GM19438 (cell line): ENCODE data around the gene C1QTNF7.

Source experiments
- ATAC-seq: cut with Tn5 transposase; IDR thresholded peaks from one replicate; pipeline ENCODE4 v1.9.1; 2021; ENCODE audit warnings: low read depth; ENCODE audit not compliant: unreplicated experiment

The C1QTNF7 gene

DNA sequence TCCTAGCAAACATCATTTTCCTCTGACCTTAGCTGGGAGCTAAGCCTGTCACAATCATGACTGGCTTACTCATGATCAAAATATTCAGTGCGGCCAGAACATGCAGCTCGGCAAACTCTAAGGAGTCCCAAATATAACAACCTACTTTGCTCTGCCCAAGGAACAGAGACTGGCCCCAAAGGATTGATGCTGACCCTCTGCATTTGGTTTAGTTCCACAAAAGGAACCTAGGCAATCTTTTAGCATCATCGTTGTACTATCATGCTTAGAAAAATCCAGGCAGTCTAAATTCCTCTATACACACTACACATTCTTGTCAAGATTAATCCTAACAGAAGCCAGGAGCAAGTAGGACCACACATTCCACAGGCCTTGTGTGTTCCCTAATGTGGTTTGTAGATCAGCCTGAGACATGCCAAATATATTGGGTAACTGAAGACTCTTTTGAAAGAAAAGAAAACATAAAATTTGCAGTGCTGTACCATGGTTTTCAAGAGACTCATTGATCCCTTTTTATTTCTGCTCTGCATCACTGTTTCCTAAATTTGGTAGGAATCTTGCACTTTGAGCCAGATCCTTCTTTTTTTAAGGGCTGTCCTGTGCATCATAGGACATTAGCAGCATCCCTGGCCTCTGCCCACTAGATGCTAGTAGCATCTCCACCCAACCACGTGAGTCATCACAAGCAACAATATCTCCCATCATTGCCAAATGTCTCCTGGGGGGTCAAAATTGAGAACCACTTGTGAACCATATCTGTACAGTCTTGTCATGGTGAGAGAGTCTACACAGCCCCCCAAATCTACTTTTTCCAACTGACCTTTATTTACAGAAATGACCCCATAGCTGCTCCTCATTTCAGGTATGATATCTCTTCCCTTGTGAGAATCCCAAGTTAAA lies 24.3 kb downstream of the C1QTNF7 start:
- ATAC-seq = no peak

GRCh38 chr4:15455290-15455689 lies 27.5 kb downstream of the C1QTNF7 start:
- no peak for ATAC-seq

- peak; percentile 93 for ATAC-seq
Measured at GRCh38 chr4:15457406-15458201, 29.8 kb downstream of the C1QTNF7 start.

DNA sequence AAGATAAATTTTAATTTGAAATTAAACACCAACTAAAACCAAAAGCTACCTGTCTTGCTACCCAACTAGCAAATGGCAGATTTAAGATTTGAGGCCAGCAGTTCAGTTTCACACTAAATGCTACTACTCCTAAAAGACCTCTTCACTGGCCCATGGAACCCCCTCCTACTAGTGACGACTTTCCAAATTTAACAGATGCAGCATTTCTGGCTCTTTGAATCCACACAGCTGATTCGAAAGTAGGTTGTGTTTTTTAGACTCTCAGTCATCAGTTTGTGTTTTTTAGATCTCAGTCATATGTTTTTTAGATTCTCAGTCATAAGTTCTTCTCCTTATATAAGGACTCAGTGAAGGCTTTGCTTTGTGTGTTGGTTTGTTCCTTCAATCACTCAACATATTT lies 30.8 kb downstream of the C1QTNF7 start:
- no peak for ATAC-seq

GRCh38 chr4:15459706-15460105 lies 31.9 kb downstream of the C1QTNF7 start:
- ATAC-seq = no peak

DNA sequence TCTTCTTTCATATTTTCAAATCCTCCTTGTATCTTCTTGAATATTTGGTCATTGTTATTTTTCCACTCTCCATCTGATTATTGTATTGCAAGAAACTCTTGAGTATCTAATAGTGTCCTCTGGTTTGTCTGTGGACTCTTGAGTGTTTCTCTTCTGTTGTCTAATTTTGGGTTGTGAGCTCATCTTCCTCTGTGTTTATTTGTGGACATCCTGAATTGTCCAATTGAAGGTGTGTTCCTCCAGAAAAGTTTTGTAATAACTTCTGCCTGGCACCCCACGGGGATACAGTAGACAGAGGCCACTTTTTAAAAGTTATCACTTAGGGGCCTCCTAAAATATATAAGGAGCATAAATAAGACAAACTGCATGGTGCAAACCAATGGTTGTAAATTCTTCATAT lies 38.8 kb downstream of the C1QTNF7 start:
- ATAC-seq = no peak

GRCh38 chr4:15469402-15470127 lies 41.7 kb downstream of the C1QTNF7 start, which contains the start of gene CC2D2A:
TSS of gene CC2D2A (plus strand) at chr4:15469882. CDS start at chr4:15475933, 6,051 bp downstream.
- no peak for ATAC-seq

DNA sequence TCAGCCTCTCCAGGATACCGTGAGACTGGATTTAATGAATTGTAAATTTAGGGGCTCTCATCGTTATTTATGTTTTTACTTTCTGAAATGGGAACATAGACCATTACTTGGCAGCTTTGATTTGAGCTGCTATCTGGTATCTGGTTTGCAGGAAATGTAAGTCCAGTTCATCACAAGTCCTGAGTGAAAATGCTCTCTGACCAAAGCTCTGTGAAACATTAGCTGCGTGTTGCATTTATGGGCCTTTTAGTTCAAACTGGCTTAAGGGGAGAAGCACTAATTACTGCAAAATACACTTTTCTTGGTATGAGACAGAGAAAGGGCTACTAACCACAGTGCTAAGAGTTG lies 42.3 kb downstream of the C1QTNF7 start:
- ATAC-seq = no peak

DNA sequence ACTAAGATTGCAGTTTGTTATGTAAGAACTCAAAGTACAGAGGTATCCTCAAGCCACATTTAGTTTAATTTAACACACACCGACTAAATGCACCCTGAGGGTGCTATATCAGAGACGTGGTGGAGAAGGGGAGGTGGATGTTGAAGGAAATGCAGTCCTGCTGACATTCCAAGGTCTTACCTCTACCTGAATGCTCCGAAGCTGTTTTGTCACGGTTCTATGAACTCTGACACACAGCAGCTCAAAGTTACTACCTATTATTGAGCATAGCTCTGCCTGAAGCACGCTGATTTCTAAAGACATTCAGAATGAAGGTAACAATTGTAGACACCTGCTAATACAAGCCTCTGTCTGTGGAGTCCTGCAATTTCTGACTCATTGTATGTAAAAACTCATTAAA lies 48.6 kb downstream of the C1QTNF7 start:
- no peak for ATAC-seq

GRCh38 chr4:15478724-15479088 lies 50.9 kb downstream of the C1QTNF7 start:
- no peak for ATAC-seq

DNA sequence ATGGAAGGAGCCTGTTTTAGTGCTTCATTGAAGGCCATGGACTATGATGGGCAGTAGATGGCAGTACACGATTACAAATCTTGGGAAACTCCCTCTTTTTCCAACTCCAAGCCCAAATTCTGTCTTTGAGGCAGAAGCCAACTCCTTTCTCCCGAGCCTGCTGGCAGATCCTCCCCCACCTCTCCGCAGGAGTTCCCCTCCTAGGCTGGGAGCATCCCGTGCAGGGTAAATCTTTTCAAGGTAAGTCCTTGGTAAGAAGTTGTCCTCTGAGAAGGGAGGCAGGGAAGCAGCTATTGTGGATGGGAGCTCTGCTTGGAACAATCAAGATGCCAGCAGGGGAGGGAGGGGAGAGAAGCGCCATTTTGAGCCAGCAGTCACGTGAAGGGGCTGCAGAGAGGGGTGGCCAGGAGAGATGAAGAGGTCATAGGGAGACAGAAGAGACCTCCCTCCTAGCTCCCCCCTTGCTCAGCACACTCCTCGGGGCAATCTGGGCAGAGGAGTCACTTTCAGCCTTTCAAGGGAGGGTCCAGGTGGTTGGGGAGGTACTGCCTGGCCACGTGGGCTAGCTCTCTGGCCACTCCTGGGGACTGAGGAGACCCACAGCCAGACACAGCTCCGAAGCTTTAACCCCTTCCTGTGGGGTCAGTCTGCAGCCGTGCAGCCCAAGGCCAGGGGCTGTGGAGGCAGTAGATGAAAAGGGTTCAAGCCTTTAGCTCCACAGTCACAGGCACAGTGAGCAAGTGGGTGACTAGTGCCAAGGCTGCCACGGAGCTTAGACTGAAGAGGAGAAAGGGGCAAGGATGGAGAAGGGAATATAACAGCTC lies 51.5 kb downstream of the C1QTNF7 start:
- ATAC-seq = no peak

GRCh38 chr4:15479913-15480185 lies 52.0 kb downstream of the C1QTNF7 start:
- ATAC-seq = no peak

GRCh38 chr4:15481961-15482745 lies 54.3 kb downstream of the C1QTNF7 start:
- no peak for ATAC-seq

DNA sequence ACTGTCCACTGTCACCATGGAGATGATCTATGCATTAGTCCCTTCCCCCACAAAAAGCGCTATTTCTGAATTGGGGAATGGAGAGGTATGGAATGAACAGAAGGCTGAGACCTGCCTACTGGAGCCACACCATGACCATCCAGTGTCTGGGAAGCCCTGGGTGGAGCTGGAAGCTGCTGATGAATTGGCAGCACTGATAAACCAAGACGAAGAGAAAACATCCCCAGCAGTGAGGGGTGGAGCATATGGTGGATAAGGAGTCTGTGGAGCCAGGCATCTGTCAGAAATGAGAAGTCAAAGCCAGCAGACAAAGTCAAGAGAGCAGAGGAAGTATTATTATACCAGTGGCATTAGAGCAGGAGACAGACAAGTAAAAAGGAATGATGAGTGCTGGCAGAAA lies 55.0 kb downstream of the C1QTNF7 start:
- no peak for ATAC-seq

GRCh38 chr4:15488136-15488535 lies 60.3 kb downstream of the C1QTNF7 start:
- ATAC-seq = no peak

DNA sequence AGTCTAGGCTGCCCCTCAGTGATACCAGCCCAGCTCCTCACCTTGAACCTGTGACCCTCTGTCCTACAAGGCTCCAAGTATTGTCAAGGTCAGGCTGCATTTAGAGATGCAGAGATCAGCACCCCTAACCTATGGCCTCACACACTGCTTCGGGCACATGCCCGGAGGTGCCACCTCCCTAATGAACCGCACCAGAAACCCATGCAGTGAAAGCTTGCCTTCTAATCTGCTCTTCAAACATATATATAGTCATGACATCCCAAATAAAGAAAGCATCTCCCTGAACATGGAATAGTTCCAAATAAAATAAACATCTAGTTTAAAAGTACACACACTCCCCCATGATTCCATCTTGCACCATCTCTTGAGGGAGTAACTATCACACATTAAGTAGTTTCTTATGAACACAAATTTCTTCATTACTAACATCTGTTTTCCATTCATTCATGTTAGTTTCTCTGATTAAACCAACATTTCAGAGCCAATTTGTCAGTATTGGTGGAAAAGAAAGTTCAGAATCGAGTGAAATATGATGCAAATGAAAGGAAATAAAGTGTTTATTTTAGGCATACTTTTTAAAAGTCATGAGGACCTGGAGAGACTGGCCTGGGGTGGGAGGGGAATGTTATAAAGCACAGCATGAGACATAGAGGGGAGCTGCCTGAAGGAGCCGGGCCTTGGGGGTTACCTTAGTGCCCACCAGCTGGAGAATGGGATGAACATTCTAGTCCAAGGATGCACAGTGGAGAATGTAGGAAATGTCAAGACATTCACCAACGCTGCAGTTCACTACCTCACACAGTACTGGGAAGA lies 61.0 kb downstream of the C1QTNF7 start:
- ATAC-seq = no peak

- no peak for ATAC-seq
Measured at GRCh38 chr4:15489551-15489950, 61.7 kb downstream of the C1QTNF7 start.

DNA sequence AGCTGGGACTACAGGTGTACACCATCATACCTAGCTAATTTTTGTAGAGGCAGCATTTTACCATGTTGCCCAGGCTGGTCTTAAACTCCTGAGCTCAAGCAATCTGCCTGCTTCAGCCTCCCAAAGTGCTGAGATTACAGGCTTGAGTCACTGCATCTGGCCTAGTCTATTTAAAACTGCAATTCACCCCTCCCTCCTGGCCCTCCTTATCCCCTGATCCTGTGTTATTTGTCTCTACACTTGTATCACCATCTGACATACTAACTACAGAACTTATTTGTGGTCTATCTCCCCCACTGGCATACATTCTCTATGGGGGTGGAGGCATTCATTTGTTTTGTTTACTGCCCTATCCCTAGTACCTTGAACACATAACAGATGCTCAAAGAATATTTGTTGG lies 65.6 kb downstream of the C1QTNF7 start:
- ATAC-seq = no peak

- no peak for ATAC-seq
Measured at GRCh38 chr4:15495621-15496020, 67.8 kb downstream of the C1QTNF7 start.
